GM23338 (cell line): ENCODE data around the gene HPX. TPM values are rescaled to one million over a fixed set of nuclear protein-coding genes. Genes with fewer than 3 reads are reported as not detected.

Experiments used
- ATAC-seq: fragments of 200-7000 bp; cut with Tn5 transposase; 3 replicates; pipeline ENCODE4 v1.9.1; 2020
- DNase-seq: peaks from one replicate; pipeline ENCODE4 v3.0.0-alpha.2; 2015; ENCODE audit warnings: low spot score
- H2AFZ ChIP-seq: fragments of 200-600 bp; sonication (generic); 2 replicates; pipeline ENCODE4 v1.8.0; 2016; ENCODE audit warnings: antibody characterized with exemption, mild to moderate bottlenecking, moderate library complexity
- H3F3A ChIP-seq: fragments of 200-600 bp; sonication (generic); replicated peaks from 2 replicates; pipeline ENCODE4 v1.8.0; 2017; ENCODE audit warnings: antibody characterized with exemption, mixed run types, low read depth
- H3K27ac ChIP-seq: fragments of 200-600 bp; sonication (generic); 2 replicates; pipeline ENCODE4 v1.6.1; 2016; ENCODE audit warnings: low read depth
- H3K27me3 ChIP-seq: fragments of 200-600 bp; sonication (generic); 2 replicates; pipeline ENCODE4 v1.8.0; 2016; ENCODE audit warnings: mild to moderate bottlenecking, mixed run types, moderate library complexity; ENCODE audit not compliant: insufficient read depth
- H3K36me3 ChIP-seq: fragments of 200-600 bp; sonication (generic); 2 replicates; pipeline ENCODE4 v1.8.0; 2016; ENCODE audit warnings: mild to moderate bottlenecking; ENCODE audit not compliant: insufficient read depth
- H3K4me1 ChIP-seq: fragments of 200-600 bp; sonication (generic); 2 replicates; pipeline ENCODE4 v1.8.0; 2016; ENCODE audit warnings: mild to moderate bottlenecking, moderate library complexity; ENCODE audit not compliant: insufficient read depth
- H3K4me2 ChIP-seq: fragments of 200-600 bp; sonication (generic); 2 replicates; pipeline ENCODE4 v1.7.1; 2017; ENCODE audit warnings: mixed run types
- H3K4me3 ChIP-seq: fragments of 200-600 bp; sonication (generic); 2 replicates; pipeline ENCODE4 v1.6.1; 2016; ENCODE audit warnings: mixed run types
- H3K79me2 ChIP-seq: fragments of 200-600 bp; sonication (generic); replicated peaks from 2 replicates; pipeline ENCODE4 v1.8.0; 2017; ENCODE audit warnings: mild to moderate bottlenecking; ENCODE audit not compliant: insufficient read depth
- H3K9me2 ChIP-seq: fragments of 200-600 bp; sonication (generic); 2 replicates; pipeline ENCODE4 v1.8.0; 2017; ENCODE audit not compliant: insufficient read depth
- H4K20me1 ChIP-seq: fragments of 200-600 bp; sonication (generic); replicated peaks from 2 replicates; pipeline ENCODE4 v1.8.0; 2017; ENCODE audit warnings: mild to moderate bottlenecking; ENCODE audit not compliant: insufficient read depth
- H3K27ac Mint-ChIP-seq: 2 replicates; pipeline ENCODE4 v1.8.0; 2020; ENCODE audit warnings: inconsistent platforms, mild to moderate bottlenecking, moderate library complexity, mixed read lengths
- H3K27me3 Mint-ChIP-seq: 3 replicates; pipeline ENCODE4 v1.8.0; 2022; ENCODE audit warnings: low read depth, mild to moderate bottlenecking, moderate library complexity, mixed read lengths, inconsistent platforms; ENCODE audit not compliant: insufficient read depth, poor library complexity
- H3K36me3 Mint-ChIP-seq: 3 replicates; pipeline ENCODE4 v1.8.0; 2021; ENCODE audit warnings: low read depth, mild to moderate bottlenecking, inconsistent platforms, moderate library complexity, mixed read lengths
- H3K4me1 Mint-ChIP-seq: 3 replicates; pipeline ENCODE4 v1.8.0; 2020; ENCODE audit warnings: mild to moderate bottlenecking, inconsistent platforms, mixed read lengths
- H3K4me3 Mint-ChIP-seq: 3 replicates; pipeline ENCODE4 v1.8.0; 2021; ENCODE audit warnings: moderate library complexity, mild to moderate bottlenecking, inconsistent platforms, mixed read lengths
- H3K9me3 Mint-ChIP-seq: 3 replicates; pipeline ENCODE4 v1.8.0; 2020; ENCODE audit warnings: moderate library complexity, mild to moderate bottlenecking, inconsistent platforms, mixed read lengths
- CREB1 ChIP-seq: fragments of 250-450 bp; sonication (Bioruptor Pico); IDR thresholded peaks from 2 replicates; pipeline ENCODE4 v1.5.0; 2020; ENCODE audit warnings: low read depth, mild to moderate bottlenecking, moderate library complexity
- EZH2 ChIP-seq: fragments of 200-600 bp; sonication (generic); IDR thresholded peaks from one replicate; pipeline ENCODE4 v1.8.0; 2017; ENCODE audit warnings: antibody characterized with exemption, mild to moderate bottlenecking, low read depth; ENCODE audit not compliant: unreplicated experiment
- EZH2phosphoT487 ChIP-seq: fragments of 200-600 bp; sonication (generic); IDR thresholded peaks from one replicate; pipeline ENCODE4 v1.8.1; 2018; ENCODE audit warnings: antibody characterized with exemption; ENCODE audit not compliant: unreplicated experiment
- JUNB ChIP-seq: IDR thresholded peaks from one replicate; pipeline ENCODE4 v1.6.1; 2016; ENCODE audit warnings: antibody characterized with exemption; ENCODE audit not compliant: unreplicated experiment
- STAT1 ChIP-seq: IDR thresholded peaks from one replicate; pipeline ENCODE4 v1.6.1; 2016; ENCODE audit warnings: antibody characterized with exemption; ENCODE audit not compliant: unreplicated experiment
- ZNF114 ChIP-seq: fragments of 250-450 bp; sonication (Bioruptor Pico); IDR thresholded peaks from 2 replicates; pipeline ENCODE4 v1.5.0; 2020; ENCODE audit warnings: mild to moderate bottlenecking, moderate library complexity
- polyA plus RNA-seq: library from polyadenylated mRNA; unstranded; fragments of >200 nt; fragmentation: Nextera tagmentation; extraction: Ambion mirVana; gene quantifications from 2 replicates; pipeline ENCODE4 v1.2.1, GENCODE V29; 2016
- total RNA-seq: library from RNA; depleted of rRNA; stranded (reverse); fragments of >200 nt; shearing (Covaris generic); gene quantifications from 2 replicates; pipeline ENCODE4 v1.2.3, GENCODE V29; 2014
- TF ChIP-seq, protein P1 (sequence below): fragments of 250-450 bp; sonication (Bioruptor Pico); IDR thresholded peaks from 2 replicates; pipeline ENCODE4 v1.5.0; 2020; ENCODE audit warnings: mild to moderate bottlenecking, moderate library complexity
- TF ChIP-seq, protein P2 (sequence below): IDR thresholded peaks from 2 replicates; pipeline ENCODE4 v1.6.1; 2016; ENCODE audit warnings: antibody characterized with exemption
- TF ChIP-seq, protein P3 (sequence below), 2 experiments: fragments of 200-600 bp in 1 of 2; sonication (generic) in 1 of 2; conservative IDR thresholded peaks; 2 replicates each; pipeline versions ENCODE4 v1.5.1 to v1.6.1; 2016 to 2017; ENCODE audit warnings: antibody characterized with exemption in 2 of 2, low read depth in 2 of 2, mild to moderate bottlenecking in 2 of 2, moderate library complexity in 1 of 2

Gene HPX
- total and polyA plus RNA-seq, 2 experiments from 2014 or later, result 0.47 to 0.63 TPM

DNA sequence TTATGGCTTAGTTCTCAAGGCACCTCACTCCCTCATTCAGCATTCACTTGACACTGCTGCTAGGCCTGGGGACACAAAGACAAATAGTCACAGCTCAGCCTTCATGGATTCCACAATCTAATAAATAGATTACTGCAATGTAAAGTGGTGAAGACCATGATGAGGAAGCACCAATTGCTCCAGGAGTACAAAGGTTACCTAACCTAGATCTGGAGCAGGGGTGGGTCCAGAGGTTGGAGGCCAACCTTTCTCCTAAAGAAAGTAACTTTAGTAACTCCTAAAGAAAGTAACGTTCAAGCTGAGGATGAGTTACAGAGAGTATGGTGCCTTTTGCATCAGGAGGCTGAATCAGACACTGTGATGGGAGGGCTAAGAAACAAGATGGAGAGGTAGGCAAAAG lies 28.8 kb upstream of the HPX start:
- H3K27ac ChIP-seq, result no peak overlapping the region
- no peak overlapping the region for H3K4me3 ChIP-seq
- ATAC-seq, result no peak
- H3K4me2 ChIP-seq, result 0 out of 2 replicates have a peak overlapping the region, but pooled peaks have one; percentile 21
- Mint-ChIP-seq H3K4me1 (peaks cover 14% of the 10 kb centered on the region), H3K9me3 (no peaks in the 10 kb centered on the region), H3K4me3 (no peak overlapping the region), H3K27ac (no peak overlapping the region), H3K36me3 (no peaks in the 10 kb centered on the region), H3K27me3 (peaks cover 6% of the 10 kb centered on the region)
- TF ChIP-seq EZH2 (no peak), JUNB (no peak), EZH2phosphoT487 (no peak), STAT1 (no peak), ZNF114 (CRISPR knock-in tag) (no peak), CREB1 (CRISPR knock-in tag) (no peak)
- TF ChIP-seq, protein P1, sequence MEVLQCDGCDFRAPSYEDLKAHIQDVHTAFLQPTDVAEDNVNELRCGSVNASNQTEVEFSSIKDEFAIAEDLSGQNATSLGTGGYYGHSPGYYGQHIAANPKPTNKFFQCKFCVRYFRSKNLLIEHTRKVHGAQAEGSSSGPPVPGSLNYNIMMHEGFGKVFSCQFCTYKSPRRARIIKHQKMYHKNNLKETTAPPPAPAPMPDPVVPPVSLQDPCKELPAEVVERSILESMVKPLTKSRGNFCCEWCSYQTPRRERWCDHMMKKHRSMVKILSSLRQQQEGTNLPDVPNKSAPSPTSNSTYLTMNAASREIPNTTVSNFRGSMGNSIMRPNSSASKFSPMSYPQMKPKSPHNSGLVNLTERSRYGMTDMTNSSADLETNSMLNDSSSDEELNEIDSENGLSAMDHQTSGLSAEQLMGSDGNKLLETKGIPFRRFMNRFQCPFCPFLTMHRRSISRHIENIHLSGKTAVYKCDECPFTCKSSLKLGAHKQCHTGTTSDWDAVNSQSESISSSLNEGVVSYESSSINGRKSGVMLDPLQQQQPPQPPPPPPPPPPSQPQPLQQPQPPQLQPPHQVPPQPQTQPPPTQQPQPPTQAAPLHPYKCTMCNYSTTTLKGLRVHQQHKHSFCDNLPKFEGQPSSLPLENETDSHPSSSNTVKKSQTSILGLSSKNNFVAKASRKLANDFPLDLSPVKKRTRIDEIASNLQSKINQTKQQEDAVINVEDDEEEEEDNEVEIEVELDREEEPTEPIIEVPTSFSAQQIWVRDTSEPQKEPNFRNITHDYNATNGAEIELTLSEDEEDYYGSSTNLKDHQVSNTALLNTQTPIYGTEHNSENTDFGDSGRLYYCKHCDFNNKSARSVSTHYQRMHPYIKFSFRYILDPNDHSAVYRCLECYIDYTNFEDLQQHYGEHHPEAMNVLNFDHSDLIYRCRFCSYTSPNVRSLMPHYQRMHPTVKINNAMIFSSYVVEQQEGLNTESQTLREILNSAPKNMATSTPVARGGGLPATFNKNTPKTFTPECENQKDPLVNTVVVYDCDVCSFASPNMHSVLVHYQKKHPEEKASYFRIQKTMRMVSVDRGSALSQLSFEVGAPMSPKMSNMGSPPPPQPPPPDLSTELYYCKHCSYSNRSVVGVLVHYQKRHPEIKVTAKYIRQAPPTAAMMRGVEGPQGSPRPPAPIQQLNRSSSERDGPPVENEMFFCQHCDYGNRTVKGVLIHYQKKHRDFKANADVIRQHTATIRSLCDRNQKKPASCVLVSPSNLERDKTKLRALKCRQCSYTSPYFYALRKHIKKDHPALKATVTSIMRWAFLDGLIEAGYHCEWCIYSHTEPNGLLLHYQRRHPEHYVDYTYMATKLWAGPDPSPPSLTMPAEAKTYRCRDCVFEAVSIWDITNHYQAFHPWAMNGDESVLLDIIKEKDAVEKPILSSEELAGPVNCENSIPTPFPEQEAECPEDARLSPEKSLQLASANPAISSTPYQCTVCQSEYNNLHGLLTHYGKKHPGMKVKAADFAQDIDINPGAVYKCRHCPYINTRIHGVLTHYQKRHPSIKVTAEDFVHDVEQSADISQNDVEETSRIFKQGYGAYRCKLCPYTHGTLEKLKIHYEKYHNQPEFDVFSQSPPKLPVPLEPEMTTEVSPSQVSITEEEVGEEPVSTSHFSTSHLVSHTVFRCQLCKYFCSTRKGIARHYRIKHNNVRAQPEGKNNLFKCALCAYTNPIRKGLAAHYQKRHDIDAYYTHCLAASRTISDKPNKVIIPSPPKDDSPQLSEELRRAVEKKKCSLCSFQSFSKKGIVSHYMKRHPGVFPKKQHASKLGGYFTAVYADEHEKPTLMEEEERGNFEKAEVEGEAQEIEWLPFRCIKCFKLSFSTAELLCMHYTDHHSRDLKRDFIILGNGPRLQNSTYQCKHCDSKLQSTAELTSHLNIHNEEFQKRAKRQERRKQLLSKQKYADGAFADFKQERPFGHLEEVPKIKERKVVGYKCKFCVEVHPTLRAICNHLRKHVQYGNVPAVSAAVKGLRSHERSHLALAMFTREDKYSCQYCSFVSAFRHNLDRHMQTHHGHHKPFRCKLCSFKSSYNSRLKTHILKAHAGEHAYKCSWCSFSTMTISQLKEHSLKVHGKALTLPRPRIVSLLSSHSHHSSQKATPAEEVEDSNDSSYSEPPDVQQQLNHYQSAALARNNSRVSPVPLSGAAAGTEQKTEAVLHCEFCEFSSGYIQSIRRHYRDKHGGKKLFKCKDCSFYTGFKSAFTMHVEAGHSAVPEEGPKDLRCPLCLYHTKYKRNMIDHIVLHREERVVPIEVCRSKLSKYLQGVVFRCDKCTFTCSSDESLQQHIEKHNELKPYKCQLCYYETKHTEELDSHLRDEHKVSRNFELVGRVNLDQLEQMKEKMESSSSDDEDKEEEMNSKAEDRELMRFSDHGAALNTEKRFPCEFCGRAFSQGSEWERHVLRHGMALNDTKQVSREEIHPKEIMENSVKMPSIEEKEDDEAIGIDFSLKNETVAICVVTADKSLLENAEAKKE (CRISPR knock-in tag), result no peak
- TF ChIP-seq, protein P2, sequence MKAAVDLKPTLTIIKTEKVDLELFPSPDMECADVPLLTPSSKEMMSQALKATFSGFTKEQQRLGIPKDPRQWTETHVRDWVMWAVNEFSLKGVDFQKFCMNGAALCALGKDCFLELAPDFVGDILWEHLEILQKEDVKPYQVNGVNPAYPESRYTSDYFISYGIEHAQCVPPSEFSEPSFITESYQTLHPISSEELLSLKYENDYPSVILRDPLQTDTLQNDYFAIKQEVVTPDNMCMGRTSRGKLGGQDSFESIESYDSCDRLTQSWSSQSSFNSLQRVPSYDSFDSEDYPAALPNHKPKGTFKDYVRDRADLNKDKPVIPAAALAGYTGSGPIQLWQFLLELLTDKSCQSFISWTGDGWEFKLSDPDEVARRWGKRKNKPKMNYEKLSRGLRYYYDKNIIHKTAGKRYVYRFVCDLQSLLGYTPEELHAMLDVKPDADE, result no peak
- TF ChIP-seq, protein P3, sequence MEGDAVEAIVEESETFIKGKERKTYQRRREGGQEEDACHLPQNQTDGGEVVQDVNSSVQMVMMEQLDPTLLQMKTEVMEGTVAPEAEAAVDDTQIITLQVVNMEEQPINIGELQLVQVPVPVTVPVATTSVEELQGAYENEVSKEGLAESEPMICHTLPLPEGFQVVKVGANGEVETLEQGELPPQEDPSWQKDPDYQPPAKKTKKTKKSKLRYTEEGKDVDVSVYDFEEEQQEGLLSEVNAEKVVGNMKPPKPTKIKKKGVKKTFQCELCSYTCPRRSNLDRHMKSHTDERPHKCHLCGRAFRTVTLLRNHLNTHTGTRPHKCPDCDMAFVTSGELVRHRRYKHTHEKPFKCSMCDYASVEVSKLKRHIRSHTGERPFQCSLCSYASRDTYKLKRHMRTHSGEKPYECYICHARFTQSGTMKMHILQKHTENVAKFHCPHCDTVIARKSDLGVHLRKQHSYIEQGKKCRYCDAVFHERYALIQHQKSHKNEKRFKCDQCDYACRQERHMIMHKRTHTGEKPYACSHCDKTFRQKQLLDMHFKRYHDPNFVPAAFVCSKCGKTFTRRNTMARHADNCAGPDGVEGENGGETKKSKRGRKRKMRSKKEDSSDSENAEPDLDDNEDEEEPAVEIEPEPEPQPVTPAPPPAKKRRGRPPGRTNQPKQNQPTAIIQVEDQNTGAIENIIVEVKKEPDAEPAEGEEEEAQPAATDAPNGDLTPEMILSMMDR (conservative IDR thresholded peaks at IDR 0.05; ENCODE audit: low read depth in 2 of 2), result no peak
- DNase-seq, result no peak
- H4K20me1 ChIP-seq, result no peaks in the 10 kb centered on the region; the same call in 1 of the 2 replicates
- no peaks in the 10 kb centered on the region for H3K27me3 ChIP-seq
- peak overlapping the region; percentile 61; the same call in 1 of the 2 replicates for H2AFZ ChIP-seq
- H3K36me3 ChIP-seq, result no peaks in the 10 kb centered on the region
- 0 out of 2 replicates have a peak, but pooled peaks cover 5% of the 10 kb centered on the region for H3F3A ChIP-seq
- no peaks in the 10 kb centered on the region for H3K9me2 ChIP-seq
- no peaks in the 10 kb centered on the region for H3K79me2 ChIP-seq
- H3K4me1 ChIP-seq, result peaks cover 18% of the 10 kb centered on the region
